ENCODE data around the gene CTDSP1.

Gene CTDSP1

GRCh38 chr2:218398437-218399390 lies 954 bp upstream of the CTDSP1 start:
- peak; percentile 51 for DNase-seq (ENCODE audit: low spot score)
- no peak for FAIRE-seq

DNA sequence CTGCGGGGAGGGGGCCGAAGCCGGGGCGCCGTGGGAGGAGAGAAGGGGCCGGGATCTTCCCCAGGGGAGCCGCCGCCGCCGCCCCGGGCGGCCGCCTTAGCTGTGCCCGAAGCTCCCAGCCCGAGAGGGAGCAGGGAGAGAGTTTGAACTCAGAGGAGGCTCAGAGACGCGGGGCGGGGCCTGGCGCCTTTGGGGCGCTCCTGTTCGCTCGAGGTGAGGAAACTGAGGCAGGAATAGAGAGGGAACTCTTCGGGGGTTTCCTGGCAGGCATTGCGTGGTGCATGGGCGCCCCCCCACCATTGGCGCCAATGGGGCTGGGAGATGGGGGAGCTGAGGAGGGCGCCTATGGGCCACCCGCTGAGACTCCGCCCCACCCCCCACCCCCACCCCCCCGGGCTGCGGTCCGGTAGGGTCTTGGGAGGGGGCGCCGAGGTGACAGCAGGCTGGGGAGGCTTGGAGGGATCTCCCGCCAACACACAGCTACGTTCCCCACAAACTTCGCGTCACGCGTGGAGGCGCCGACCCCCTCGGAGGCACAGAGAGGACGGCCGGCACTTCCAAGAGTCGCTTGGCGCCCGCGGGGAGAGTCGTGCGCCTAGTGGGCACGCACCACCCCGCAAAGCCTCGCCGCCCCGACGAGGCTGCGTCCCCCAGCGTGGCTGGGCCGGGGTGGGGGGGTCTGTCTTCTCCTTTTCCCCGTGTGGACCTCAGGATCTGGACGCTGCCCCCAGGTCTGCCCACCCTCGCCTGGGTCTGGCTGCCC lies 680 bp downstream of the CTDSP1 start:
- DNase-seq (ENCODE audit: low spot score) (no peak), FAIRE-seq (no peak)

- FAIRE-seq (no peak), DNase-seq (ENCODE audit: low spot score) (no peak)
Measured at GRCh38 chr2:218400930-218401881, 1.5 kb downstream of the CTDSP1 start.

DNA sequence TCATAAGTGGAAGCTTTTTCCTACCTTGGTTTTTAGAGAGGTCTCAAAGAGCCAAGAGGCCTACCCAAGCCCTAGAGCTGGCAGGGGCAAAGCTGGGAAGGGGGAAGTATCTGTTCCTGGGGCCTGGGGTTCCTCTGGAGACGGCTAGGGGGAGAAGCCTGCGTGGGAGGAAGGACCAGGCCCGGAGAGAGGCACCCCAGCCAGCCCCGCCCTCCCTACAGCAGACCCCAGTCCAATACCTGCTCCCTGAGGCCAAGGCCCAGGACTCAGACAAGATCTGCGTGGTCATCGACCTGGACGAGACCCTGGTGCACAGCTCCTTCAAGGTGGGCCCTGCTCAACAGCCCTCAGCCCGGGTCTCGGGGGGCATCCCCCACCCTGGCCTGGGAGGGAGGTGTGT lies 2.2 kb downstream of the CTDSP1 start:
- no peak for FAIRE-seq
- no peak for DNase-seq (ENCODE audit: low spot score)

GRCh38 chr2:218402491-218402901 lies 2.8 kb downstream of the CTDSP1 start:
- FAIRE-seq (no peak), DNase-seq (ENCODE audit: low spot score) (no peak)

DNA sequence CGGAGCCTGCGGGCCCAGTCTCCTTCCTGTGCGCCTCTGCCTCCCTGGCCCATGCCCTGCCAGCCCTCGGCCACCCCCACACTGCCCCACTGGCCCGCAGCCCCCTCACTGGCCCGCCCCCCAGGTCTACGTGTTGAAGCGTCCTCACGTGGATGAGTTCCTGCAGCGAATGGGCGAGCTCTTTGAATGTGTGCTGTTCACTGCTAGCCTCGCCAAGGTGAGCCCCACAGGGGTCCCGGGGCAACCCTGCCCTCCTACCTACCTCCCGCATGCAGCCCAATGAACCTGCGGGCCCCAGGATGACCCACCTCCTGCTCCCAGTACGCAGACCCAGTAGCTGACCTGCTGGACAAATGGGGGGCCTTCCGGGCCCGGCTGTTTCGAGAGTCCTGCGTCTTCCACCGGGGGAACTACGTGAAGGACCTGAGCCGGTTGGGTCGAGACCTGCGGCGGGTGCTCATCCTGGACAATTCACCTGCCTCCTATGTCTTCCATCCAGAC lies 3.3 kb downstream of the CTDSP1 start:
- FAIRE-seq (no peak), DNase-seq (ENCODE audit: low spot score) (no peak)

DNA sequence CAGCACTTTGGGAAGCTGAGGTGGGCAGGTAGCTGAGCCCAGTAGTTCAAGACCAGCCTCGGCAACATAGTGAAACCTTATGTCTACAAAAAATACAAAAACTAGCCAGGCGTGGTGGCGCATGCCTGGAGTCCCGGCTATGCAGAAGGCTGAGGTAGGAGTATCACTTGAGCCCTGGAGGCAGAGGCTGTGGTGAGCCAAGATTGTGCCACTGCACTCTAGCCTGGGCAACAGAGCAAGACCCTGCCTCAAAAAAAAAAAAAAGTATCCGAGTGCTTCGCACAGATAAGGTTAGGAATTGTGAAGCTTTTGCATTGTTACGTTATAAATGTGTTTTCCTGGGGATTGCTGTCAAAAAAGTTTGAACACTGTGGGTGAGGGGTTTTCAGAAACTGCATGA lies 4.1 kb downstream of the CTDSP1 start:
- DNase-seq (ENCODE audit: low spot score) (no peak), FAIRE-seq (no peak)

- DNase-seq (ENCODE audit: low spot score) (no peak), FAIRE-seq (no peak)
Measured at GRCh38 chr2:218404351-218405085, 4.8 kb downstream of the CTDSP1 start.

DNA sequence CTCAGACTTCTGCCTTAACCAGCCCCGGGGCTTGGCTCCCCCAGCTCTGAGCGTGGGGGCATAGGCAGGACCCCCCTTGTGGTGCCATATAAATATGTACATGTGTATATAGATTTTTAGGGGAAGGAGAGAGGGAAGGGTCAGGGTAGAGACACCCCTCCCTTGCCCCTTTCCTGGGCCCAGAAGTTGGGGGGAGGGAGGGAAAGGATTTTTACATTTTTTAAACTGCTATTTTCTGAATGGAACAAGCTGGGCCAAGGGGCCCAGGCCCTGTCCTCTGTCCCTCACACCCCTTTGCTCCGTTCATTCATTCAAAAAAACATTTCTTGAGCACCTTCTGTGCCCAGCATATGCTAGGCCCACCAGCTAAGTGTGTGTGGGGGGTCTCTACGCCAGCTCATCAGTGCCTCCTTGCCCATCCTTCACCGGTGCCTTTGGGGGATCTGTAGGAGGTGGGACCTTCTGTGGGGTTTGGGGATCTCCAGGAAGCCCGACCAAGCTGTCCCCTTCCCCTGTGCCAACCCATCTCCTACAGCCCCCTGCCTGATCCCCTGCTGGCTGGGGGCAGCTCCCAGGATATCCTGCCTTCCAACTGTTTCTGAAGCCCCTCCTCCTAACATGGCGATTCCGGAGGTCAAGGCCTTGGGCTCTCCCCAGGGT lies 5.5 kb downstream of the CTDSP1 start:
- FAIRE-seq (no peak), DNase-seq (ENCODE audit: low spot score) (no peak)

GRCh38 chr2:218405746-218406208 lies 6.1 kb downstream of the CTDSP1 start:
- FAIRE-seq: no peak
- DNase-seq (ENCODE audit: low spot score): no peak

- no peak for FAIRE-seq
- peak; percentile 98 for DNase-seq (ENCODE audit: low spot score)
Measured at GRCh38 chr2:218406209-218406948, 6.7 kb downstream of the CTDSP1 start.

DNA sequence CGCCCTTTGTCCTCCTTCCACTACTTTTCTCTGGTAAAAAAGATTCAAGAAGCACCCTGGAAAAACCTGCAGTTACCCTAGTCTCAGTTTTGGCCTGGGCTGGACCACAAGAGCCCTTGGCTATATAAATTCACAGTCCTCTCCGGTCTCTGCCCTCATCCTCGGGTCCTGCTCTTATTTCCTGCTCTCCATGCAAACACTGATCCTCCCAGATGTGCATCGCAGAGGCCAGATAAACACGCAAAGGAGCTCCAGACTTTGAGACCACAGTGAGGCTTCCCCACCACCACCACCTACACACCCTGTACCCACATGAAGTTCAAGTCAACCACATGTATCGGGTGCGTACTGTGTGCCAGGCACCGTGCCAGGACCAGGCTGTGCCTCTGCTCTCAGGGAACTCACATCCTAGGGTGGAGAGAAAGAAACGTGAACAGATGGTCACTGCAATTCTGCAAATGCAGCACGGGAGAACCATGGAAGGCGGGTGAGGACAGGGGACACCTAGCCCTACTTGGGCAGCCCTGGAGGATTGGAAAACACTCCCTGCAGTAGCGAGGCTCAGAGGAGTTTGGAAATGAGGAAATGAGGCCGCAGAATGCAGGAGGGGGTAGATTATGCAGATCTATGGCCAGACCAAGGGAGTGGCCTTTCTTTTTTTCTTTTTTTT lies 7.4 kb downstream of the CTDSP1 start:
- DNase-seq (ENCODE audit: low spot score) (no peak), FAIRE-seq (peak; percentile 90)

DNA sequence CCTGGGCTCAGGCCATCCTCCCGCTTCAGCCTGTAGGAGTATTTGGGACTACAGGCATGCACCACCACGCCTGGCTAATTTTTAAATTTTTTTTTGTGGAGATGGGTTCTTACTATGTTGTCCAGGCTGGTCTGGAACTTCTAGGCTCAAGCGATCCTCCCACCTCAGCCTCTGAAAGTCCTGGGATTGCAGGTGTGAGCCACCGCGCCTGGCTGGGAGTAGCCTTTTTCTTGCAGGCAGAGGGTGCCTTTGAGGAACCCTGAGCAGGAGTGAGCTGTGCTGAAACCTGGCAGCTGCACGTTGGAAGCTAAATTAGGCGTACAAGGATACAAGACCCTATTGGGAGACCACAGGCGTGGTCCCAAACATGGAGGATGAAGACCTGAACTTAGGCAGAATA lies 8.0 kb downstream of the CTDSP1 start:
- DNase-seq (ENCODE audit: low spot score): no peak
- no peak for FAIRE-seq

DNA sequence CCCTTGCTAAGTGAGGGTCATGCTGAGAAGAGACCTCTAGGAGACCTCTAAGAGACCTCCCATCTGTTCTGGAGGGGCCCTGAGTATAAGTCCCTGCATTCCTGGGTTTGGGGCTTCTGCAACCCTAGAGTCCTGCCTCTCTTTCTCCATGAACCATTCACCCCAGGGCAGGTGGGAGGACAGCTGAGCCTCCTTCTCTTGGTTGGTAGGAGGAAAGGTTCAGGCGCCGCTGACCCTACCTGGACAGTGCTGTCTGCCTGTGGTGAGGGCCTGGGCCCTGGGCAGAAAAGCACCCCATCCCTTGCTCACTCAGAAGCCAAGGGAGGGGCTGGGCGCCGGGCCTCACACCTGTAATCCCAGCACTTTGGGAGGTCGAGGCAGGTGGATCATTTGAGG lies 18.7 kb downstream of the CTDSP1 start:
- no peak for FAIRE-seq
- DNase-seq (ENCODE audit: low spot score): no peak

- DNase-seq (ENCODE audit: low spot score): no peak
- no peak for FAIRE-seq
Measured at GRCh38 chr2:218418717-218419458, 19.2 kb downstream of the CTDSP1 start, which contains the start of gene VIL1. VIL1 (plus strand) TSS chr2:218419123; CDS start chr2:218423779, 4,656 bp downstream.

- no peak for FAIRE-seq
- no peak for DNase-seq (ENCODE audit: low spot score)
Measured at GRCh38 chr2:218419630-218420216, 20.1 kb downstream of the CTDSP1 start.

DNA sequence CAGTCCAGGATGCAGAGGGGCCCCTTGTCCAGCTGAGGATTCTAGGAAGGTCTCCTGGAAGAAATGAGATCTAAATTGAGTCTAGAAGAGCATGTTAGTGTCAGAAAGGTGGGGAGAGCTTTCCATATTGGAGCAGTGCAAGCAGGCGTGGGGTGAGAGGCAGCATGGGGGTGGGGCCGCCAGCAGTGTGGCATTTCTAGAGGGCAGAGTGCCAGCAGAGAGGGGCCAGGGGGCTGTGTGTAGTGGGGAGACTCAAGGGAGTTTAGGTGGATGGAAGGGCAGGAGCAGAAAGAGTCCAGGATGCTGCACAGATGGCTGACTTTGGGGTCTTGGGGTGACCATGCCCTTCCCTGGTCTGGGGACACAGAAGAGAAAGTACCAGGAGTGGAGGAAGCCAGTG lies 21.4 kb downstream of the CTDSP1 start:
- no peak for FAIRE-seq
- DNase-seq (ENCODE audit: low spot score): no peak

Measured in urothelium cell line (cell line).